Measurements from ENCODE around the gene FAM110C.
"Not testable (repeated sequence)": the region's sequence is repeated elsewhere in the genome, so short reads cannot be mapped to it uniquely, and the experiment has no call there.

The FAM110C gene, protein sequence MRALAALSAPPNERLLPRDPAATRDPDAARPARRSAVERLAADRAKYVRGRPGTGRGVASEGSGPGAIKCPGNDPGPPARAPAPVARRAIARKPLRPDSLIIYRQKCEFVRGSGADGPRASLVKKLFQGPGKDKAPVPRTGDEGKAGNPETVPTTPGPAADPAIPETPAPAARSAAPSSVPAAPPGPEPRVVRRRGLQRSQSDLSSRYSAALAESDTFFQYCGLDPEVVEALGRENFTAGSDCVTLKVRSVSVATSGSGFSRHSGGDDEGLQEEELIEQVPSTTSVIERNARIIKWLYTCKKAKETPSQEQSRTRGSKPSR

DNA sequence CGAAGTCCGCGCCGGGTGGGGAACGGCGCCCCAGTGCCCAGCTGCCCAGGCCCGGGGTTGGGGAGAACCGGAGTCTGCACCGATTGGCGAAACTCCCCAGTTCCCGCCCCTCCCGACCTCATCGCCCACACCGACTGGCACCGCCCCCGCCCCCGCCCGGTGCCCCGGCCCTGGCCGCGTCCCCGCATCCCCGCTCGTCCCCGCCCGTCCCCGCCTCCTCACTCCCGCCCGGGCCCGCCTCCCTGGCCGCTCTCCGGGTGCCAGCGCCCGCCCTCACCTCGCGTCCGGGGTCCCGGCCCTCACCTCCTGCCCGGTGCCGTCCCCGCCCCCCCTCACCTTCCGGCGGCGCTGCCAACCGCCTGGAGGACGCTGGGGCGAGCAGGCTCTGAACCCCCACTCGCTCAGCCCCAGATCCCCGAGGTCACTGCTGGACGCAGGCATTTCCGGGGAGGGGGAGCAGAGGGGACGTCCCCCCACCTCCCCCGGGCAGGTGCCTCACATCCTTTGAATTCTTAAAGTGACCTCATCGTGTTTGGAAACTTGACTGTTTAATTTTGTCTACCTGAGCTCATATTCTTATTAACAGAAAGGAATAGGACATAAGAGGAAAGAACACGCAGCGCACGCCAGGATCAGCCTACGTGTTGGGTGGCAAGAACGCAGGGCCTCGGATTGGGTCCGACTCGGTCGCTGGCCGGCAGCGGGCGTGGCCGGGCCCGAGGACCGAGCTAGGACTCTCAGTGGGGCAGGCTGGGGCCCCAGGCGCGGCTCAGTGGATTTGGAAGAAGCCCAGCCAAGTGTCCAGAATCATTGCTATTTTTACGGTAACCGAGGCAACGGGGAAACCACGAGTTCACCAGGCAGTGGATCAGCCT lies at the start of gene FAM110C:
FAM110C (minus strand) TSS at position 35 of the 875 bp plus-strand sequence. CDS start 120 bp downstream, outside the sequence.
- no peak for DNase-seq

DNA sequence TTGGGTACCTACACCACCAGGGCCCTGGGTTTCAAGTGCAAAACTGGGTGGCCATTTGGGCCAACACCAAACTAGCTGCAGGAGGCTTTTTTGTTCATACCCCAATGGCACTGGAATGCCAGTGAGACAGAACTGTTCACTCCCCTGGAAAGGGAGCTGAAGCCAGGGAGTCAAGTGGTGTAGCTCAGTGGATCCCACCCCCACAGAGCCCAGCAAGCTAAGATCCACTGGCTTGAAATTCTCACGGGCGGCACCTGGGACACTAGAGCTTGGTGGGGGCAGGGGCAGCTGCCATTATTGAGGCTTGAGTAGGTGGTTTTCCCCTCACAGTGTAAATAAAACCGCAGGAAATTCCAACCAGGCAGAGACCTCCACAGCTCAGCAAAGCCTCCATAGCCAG lies 46.0 kb upstream of the FAM110C start:
- no peak for DNase-seq

GRCh38 chr2:90645-91312 lies 44.5 kb upstream of the FAM110C start:
- DNase-seq = no peak

- DNase-seq = no peak
Measured at GRCh38 chr2:85761-86160, 39.5 kb upstream of the FAM110C start.

DNA sequence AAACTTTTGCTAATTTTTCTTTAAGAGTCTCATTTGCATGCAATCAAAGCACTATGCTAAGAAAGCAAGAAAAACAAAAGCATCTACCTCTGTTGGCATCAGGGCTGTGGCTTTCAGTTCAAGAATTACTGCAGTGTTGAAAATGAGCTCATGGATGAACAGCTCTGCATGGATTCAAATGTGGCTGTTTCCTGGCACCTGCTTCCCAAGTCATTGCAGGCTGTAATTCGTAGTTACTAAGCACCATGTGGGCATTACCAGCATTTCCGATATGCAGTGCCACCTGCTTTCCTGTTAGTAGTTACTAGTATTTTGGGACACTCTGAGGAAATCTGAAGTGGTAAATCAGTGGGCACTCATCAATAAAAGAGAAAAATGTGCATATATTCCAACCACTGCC lies 37.8 kb upstream of the FAM110C start:
- no peak for DNase-seq

- DNase-seq = no peak
Measured at GRCh38 chr2:80971-81736, 34.8 kb upstream of the FAM110C start.

GRCh38 chr2:80378-80777 lies 34.1 kb upstream of the FAM110C start:
- no peak for DNase-seq

DNA sequence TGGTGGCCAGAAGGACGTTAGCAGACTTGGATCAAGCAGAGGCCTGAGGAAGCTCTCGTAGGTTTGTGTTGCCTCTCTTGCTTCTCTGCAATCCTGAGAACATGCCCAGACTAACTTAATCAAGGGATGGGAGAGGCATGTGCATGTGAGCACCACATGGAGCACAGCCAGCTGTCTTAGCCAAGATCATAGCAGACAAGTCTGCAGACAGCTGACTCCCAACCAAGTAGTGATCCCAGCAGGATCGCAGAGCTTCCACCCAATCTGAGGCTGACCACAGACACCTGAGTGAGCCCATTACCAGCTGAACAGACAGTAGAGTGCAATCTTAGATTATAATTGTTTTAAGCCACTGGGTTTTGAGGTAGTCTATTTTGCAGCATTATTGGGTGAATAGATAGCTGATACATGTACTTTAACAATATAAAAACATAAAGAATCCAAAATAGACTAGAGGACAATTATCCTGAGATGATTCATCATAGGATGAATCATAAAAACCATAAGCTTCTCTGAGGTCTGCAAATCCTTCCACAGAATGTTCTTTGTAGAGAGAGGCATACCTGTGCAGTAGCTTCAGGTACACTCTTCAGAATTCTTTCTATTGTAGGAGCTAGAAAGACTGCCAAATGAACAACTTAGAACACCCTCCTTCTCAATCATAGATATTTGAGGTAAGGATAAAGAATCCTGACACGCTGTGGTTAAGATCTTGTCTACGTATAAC lies 25.2 kb upstream of the FAM110C start:
- DNase-seq = no peak

DNA sequence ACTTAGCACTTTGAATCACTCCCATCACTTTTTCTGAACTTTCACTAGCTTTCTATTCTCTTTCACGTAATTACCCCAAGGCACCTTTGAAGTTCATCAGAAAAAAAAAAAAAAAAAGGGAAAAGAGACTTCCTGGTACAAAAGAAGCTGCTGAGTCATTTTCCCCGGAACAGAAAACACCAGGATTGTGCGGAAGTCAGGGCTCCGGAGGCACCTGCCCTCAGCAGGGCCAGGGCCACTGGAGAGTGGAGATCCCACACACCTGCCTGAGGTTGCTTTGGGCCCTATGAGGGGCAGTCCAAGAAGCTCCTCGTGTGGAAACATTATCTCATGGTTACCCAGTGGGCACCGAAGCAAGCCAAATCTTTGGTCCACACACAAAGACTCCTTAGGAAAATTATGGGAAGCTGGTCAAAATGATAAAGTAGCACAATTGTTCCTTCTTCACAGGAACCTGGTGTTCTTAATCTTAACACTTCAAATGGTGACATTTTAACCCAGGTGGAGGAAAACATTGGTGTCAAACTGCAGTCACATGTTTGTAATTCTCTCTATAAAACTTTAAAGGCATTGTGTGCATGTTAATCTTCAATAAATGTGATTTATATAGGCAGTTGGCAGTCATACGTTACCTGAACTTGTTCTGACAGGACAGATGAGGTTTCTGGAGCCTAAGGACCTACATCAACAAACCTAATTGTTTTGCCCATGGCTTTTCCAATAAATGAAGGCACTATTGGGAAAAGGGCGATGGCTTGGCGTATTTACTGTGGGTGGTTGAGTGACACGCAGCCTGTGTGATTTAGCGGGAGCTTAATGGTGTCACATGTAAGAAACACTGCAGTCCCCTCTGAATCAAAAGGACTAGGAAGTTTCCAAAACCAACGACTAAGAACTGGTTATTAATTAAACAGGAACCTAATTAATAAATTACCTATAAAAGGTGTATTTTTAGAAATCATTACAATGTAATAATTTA lies 23.4 kb upstream of the FAM110C start:
- no peak for DNase-seq

DNA sequence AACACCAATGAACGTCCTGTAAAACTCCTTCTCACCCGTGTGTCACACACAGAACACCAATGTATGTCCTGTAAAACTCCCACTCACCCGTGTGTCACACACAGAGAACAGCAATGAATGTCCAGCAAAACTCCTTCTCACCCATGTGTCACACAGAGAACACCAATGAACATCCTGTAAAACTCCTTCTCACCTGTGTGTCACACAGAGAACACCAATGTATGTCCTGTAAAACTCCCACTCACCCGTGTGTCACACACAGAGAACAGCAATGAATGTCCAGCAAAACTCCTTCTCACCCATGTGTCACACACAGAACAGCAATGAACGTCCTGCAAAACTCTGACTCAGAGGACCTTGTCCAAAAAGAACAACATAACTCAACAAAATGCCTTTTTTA lies 22.3 kb upstream of the FAM110C start:
- DNase-seq = not testable (repeated sequence)

- DNase-seq = no peak
Measured at GRCh38 chr2:66853-67252, 20.5 kb upstream of the FAM110C start.

GRCh38 chr2:65121-65520 lies 18.8 kb upstream of the FAM110C start:
- no peak for DNase-seq

DNA sequence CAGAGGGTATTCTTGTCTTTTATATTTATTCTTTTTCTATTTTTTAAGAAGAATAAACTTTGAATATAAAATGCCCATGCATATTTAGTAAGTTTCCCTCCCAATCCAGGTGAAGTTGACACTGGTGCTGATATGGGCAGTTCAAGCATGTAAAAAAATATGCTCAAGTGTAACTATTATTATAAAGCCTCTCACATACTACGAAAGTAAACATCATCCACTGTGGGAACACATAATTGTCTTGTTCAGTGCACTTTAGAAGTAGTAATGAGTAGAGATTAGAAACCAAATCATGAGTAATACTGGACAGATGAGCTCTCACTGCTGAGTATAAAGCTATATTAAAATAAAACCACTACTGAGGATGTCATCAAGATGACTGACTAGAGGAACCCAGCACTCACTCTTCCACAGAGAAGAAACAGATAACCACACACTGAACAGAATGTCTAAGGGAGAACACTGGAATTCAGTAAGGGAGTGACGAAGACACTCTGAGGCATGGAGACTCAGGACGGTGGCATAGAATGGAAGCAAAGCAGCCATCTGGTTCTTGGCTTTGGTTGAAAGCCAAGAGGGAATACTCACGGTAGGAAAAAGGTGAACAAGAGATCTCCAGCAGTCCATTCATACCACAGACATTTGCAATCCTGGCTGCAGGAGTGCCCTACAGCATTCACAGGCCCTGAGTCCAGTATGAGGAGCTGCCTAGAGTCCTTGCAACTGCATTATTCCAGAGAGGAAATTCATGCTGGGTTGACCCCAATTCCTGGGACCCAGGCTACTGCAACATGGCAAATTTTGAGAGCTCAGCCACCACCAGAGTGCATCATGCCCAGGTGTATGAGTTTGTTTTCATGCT lies 9.5 kb upstream of the FAM110C start:
- no peak for DNase-seq

DNA sequence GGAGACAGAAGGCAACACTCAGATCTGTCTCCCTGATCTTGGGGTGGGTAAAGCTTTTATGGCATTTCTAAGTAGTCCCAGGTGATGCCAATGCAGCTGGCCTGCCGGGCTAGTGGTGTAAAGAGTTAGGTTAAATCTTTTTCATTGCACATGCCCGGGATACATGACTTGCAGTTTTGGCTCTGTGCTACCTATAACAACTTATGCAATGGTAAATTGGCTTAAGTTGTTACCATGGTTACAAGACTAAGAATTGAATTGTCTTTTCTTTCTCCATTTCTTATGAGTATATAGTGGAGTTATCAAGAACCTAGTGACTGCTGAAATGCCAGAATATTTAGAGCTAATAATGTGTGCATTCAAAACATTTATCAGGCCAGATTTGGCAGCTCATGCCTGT lies 5.3 kb upstream of the FAM110C start:
- no peak for DNase-seq

DNA sequence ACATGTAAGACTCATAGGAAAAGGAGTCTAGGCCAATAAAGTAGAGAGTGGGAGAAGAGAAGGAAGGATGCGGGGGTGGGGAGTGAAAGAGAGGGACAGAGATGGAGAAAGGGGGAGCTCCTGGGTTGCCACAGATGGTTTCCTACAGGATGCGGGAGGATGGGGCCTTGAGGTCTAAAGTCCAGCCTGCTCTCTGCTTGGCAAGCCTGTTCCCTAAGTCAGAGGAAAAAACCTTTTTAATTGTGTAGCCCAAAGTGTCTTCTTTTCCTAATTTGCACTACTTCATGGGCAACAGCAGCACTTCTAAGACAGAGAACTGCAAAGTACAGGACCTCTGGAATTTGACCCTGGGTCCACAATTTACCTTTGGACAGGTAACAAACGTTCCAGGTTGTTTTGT lies 1.4 kb upstream of the FAM110C start:
- DNase-seq = no peak

DNA sequence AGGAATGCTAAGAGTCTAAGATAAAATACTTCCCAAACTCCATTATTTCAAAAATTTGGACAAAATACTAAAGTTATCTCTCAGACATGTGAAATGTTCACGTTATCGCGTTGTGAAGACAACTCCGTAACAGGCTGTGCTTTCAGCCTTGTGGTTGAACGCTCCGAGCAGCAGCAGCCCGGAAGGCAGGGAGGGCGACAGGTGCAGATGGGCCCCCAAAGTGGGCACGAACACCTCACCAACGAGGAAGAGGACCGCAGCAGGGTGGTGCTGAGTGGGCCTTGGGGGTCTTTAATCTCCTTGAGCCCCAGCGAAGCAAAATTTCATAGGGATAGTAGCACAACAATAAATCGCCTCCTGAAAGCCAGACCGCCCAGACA lies 1.0 kb upstream of the FAM110C start:
- DNase-seq = no peak

- DNase-seq = no peak
Measured at GRCh38 chr2:46131-46470, 204 bp downstream of the FAM110C start.

- no peak for DNase-seq
Measured at GRCh38 chr2:45342-46130, 769 bp downstream of the FAM110C start.

- DNase-seq = no peak
Measured at GRCh38 chr2:44748-45341, 1.5 kb downstream of the FAM110C start.

Measured in KG1 (cell line).